SKM-1 (cell line): Measurements from ENCODE around the gene SULT1E1.

Experiments
- DNase-seq: peaks from one replicate; lab custom pipeline; 2025; ENCODE audit not compliant: unreplicated experiment; lab: John Stamatoyannopoulos, UW

SULT1E1 gene

DNA sequence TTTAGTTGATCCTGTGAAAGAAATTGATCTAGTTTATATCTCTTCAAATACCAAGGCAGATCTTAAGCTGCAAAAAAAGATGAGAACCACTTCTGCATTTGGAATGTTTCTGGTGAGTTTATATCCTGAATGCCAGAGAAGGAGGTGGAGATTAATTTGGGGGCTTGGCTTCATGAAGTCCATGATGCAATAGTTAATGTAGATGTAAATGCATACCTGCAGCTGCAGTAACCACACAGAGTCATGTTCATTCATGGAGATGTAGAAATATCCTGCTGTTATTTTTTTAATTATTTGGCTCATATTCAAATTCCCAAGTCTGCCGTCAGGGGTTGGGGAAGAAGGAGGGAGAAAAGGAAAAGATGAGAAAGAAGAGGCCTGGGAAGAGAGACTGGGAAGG lies at the start of gene SULT1E1:
SULT1E1 (minus strand) TSS at position 94 of the 400 bp plus-strand sequence. CDS start 2,501 bp downstream, outside the sequence.
- no peak for DNase-seq

- no peak for DNase-seq
Measured at GRCh38 chr4:69909195-69909594, 49.2 kb upstream of the SULT1E1 start.

DNA sequence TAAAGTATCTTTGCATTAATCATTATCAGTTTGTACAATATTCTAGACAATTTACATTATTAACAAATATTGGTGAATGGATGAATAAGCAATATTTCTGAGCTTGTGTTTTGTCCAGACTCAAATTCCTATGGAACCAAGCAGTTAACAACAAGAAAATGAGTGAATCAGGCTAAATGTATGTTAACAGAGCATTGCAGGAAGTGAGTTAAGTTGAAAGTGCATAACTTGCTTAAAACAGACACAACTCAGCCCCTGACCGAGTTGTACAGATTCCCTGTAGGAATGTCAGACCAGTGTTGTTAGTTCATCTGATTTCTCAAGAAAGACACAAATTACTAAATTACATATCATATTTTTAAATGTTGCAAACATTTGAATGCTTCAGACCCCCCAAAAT lies 47.2 kb upstream of the SULT1E1 start:
- DNase-seq, result no peak

- no peak for DNase-seq
Measured at GRCh38 chr4:69896530-69897116, 36.7 kb upstream of the SULT1E1 start.

DNA sequence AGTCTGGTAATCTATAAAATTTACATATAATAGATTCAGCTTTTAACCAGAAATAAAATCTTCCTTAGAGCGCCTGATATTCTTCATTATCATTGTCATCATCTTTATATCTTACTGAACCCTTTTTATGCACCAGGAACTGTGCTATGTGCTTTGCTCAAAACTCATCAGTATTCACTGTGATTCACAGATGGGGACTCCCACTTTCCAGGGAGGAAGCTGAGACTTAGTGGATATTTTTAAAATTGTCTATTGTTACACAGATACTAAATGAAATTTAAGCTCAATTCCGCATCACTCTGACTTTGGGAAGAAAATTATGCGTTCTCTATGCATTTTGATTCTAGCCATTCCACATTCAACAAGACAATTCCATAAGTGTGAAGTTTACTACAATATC lies 34.8 kb upstream of the SULT1E1 start:
- no peak for DNase-seq

GRCh38 chr4:69894186-69894585 lies 34.2 kb upstream of the SULT1E1 start:
- no peak for DNase-seq

DNA sequence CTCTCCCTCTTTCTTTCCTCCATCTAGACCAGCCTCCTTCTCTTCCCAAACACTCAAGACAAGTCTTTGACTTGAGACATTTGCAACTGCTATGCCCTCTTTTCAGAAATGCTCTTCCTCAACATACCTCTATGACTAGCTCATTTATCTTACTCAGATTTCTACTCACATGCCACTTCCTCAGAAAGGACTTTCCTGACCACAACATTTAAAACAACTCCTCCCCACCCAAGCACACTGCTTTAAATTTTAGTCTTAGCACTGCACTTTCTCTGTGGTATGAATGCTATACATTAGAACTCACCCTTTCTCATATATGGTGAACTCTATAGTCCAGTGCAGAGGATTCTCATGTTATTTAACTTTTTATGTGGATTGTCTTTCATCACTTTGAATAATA lies 28.4 kb upstream of the SULT1E1 start:
- DNase-seq, result no peak

DNA sequence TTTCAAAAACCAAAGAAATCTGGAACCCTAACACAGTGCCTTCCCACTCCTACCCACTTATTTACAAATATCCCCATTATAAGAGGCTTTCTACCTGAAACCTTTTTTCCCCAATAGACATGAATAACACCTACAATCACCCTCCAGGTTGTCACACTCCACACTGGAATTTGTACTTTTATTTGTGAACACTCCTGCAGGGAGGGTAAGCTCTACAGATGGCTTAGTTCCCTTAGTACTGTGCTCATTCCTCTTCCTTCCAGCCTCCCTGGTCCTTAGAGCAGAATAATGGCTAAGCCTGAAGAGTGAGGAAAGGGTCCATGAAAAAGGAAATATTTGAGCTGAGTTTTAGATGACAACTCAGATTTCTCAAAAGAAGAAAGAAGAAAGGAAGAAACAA lies 22.2 kb upstream of the SULT1E1 start:
- no peak for DNase-seq

DNA sequence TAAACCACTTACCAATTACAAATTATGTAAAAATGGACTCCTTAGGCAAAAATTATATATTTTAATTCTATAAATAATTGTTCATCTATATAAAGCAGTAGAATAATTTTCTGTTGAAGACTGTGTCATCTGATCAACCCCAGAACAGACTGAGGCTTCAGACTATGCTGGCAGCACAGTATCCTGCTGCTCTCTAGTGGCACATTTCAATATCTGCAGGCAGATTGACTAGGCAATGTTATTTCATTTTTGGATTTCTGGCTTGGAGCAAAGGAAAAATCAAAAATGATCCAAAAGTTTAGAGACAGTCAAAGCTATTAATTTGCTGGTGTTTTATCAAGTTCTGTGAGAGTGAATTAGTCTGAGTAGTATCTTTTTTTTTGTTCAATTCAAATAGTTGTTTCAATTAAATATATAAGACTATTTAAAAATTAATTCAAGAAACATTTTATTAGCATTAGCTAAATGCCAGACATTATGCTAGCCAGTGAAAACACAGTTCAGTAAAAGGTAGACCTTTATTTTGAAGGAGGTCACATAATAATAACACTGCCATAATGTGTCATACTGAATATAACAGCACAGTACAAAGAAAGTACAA lies 21.3 kb upstream of the SULT1E1 start:
- peak; percentile 30 for DNase-seq

DNA sequence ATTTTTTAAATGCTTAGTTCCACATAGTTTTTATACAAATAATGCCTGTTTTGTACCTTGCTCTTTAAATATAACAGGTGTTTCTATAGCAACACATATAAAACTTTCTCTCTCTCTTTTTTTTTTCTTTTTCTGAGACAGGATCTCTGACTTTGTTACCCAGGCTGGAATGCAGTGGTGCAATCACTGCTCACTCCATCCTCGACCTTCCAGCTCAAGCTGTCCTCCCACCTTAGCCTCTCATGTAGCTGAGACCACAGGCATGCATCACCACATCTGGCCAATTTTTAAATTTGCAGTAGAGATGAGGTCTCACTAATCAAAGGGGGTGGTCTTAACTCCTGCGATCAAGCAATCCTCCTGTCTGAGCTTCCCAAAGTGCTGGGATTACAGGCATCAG lies 18.3 kb upstream of the SULT1E1 start:
- no peak for DNase-seq

- DNase-seq, result no peak
Measured at GRCh38 chr4:69877453-69877852, 17.5 kb upstream of the SULT1E1 start.

DNA sequence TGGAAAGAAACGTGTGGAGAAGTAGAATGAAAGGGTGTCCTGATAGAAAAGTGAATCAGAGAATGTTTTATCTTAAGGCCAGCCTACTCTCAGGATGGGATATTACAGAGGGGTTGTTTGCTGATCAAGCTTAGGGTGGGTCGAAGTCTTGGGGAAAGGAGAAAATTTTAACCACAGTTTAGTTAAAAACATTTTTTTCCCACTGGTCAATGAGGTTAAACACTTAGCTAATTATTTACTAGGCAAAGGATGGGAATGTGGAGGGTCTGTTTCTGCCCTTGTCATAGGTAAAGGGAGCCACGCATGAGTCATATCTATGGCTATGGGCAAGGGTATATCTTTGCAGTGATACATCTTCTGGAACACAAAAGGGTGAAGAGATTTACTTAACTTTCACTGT lies 16.1 kb upstream of the SULT1E1 start:
- DNase-seq, result no peak

DNA sequence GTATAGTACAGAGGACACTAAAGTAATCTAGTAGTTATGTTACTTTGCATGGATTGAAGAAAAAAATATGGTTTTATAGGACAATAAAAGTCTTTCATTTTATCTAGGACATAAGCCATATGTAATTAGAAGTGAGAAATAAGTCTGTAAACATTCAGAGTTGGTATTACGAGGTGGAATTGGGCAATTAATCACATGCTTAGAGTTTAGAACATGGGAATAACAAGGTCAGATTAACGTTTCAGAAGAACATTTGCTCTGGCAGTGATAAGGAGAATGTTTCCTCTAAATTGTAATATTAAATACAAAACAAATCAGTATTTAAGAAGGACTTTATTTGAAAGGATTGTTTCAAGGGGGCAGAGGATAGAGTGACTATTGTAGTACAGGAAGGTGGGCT lies 15.6 kb upstream of the SULT1E1 start:
- no peak for DNase-seq

DNA sequence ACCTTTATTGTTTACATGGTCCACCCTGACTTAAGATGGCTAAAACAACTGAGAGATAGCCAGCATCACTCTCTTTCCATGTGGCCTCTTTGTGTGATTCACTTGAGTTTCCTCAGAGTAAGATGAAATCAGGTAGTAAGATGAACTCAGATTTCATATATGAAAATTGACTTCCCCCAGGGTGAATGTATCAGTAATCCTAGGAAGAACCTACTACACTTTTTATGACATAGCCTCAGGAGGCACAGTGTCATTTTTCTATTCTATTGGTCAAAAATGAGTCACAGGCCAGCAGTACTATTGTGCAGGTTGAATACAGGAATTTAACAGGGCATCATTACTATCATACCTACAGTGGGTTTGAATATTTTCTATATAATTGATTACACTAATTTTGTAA lies 14.6 kb upstream of the SULT1E1 start:
- DNase-seq, result no peak

GRCh38 chr4:69861756-69862155 lies 1.8 kb upstream of the SULT1E1 start:
- no peak for DNase-seq

DNA sequence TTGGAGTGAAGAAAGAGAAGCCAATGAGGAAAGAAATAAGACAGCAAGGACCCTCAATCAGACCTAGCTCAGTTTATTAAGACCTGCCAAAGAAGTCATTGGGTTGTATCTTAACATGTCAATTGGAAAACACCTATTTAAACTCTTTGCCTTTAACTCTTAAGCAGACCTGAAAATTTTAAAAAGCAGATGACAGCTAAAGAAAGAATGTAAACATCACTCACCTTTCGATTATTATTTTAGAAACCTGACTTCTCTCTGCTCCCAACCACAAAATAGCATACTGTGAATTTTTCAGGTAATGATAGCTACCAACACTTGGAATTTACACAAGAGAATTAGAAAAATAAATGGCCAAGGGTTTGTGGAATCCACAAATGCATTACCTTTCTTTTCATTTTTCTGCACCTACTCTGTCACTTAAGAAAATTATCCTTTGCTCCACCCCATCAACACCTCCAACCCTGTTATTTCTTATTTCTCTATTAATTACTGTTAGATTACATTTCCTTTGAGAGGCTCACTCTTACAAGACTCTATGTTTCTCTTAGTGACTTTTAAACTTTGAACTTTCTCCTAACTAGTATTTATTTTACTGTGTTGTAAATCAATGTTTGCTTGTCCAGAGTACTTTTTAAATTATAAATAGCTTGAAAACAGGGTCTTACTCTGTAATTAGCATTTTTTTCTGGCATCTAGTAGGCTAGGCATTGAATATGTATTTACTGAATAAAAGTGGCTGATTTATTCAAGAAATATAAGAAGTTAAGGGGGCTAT lies 765 bp upstream of the SULT1E1 start:
- DNase-seq, result no peak

GRCh38 chr4:69859140-69859685 lies 732 bp downstream of the SULT1E1 start:
- no peak for DNase-seq

DNA sequence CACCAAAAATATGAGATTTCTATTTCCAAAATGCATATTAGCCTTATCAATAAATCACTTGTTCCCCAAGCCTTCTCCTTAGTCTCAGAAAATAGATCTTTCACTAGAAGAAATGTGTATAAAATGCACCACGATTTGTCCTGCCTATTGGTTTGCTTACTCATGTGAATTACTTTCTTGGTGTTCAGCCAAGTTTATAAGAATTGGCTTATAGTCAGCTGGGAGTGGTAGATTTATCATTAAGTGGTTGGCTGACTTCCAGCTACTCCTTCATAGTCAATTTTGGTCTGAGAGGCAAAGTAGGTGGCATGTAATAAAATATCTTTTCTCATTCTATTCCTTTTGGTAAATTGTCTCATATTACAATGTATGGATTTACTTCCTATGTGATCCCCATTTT lies 1.3 kb downstream of the SULT1E1 start:
- DNase-seq, result no peak

DNA sequence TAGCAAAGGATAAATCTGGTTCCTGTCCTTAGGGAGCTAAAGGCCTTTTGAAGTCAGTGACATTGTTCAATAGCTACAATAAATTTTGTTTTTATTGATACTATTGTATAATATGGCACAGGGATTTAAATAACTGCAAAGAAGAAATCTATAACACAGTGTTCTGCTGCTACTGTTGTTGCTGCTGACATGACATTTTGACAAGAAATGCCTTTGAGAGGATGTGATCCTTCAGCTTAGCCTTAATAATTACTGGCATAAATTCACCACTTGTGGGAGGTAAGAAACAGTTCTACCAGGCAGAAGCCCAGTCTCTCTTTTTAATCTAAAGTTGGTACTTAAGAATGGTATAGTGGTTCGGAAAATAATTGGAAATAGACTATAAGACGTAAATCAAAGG lies 4.1 kb downstream of the SULT1E1 start:
- DNase-seq, result no peak

- DNase-seq, result no peak
Measured at GRCh38 chr4:69849969-69850368, 10.0 kb downstream of the SULT1E1 start.

- DNase-seq, result no peak
Measured at GRCh38 chr4:69849297-69849696, 10.6 kb downstream of the SULT1E1 start.

- DNase-seq, result no peak
Measured at GRCh38 chr4:69848028-69848427, 11.9 kb downstream of the SULT1E1 start.
